HG03432 (cell line): ENCODE results near the gene TMIGD3.
A peak's percentile ranks its signal among the peaks of the same experiment; 100 is the strongest.

Experiments used
- ATAC-seq: cut with Tn5 transposase; IDR thresholded peaks from one replicate; pipeline ENCODE4 v1.9.1; 2021; ENCODE audit warnings: mild to moderate bottlenecking, moderate library complexity; ENCODE audit not compliant: unreplicated experiment

TMIGD3 gene

DNA sequence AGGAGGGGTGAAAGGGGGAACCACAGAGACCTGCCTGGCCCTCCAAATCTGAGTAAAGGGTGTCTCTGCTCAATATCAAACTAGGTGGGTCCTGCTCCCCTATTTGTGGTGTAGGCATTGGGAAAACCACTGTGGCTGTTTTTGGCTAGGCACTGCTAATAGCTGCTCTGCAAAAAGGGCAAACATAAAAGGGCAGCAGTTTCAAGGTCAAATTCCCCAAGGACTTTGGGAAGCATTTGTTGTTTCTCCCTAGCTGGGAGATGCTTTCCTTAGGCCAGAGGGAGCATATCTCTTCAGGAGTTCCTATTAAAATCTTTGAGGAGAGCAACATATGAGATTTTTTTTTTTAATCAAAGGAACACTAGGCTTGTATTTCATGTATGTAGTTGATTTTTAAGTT is 27.2 kb downstream of the TMIGD3 start:
- ATAC-seq: no peak

DNA sequence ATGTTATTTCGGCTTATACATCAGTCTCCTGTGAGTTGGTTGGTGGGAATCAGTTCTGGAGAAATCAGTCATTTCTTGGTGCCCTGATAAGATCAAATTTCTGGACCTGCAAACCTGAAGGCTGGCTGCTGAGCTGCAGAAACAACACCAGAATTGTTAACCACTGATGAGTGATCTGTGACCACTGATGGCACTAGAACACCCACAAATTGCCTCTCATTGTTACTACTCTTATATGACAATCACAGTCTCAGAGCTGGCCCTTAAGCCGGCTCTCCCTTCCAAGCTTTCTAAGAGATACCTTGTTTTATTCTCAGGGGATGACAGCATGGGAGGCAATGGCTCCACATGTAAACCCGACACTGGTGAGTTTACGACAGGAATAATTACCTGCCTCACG is 27.7 kb downstream of the TMIGD3 start:
- ATAC-seq: no peak

DNA sequence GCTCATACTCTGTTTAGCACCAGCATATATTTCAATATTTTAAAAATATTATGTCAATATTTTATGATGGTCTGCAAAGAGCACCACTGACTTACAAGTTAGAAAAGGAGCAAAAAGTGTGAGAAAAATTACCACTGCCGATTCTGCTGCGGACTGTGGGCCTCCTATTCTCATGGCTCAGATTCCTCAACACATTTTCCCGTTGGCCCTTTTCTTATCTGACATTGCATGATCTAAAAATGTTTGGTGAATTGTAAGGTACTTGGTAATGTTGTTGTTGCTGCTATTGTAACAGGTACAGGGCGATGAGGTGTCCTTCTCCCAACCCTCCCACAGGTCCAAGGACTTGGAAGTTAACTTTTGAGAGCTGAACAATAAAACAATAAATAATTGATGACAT is 28.9 kb downstream of the TMIGD3 start:
- ATAC-seq: no peak

DNA sequence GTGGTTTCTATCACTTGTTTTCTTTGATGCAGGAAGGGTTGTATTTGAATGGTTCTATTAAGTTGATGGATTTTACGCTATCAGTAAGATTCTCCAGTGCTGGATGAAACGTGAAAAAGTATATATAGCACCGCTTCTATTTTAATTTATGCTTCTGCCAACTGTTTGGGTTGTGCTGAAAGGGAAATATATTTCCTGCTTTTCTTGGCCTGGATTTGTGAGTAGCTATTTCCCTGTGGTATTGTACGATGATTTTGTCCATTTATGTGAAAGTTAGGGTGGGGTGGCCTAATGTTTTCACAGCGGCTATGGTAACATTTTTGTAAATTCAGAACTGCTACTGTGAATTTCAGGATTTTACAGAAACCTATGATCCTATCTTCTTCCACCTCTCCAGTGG is 29.3 kb downstream of the TMIGD3 start:
- no peak for ATAC-seq

DNA sequence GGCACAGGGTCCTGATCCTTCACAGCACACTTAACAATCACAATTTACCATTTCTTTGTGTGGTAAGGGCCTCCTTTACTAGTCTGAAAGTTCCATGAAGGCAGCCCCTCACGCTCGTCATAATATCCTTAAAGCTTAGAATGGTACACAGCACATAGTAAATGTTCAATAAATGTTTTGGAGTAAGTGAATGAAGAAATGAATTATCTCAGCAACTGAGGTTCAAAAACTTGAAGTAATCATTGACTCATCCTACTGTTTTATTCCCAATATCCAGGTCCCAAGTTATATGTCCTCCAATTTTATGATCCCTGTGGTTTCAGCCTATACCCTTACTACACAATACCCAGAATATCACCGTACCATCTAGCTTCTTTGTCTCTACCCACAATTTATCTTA is 31.9 kb downstream of the TMIGD3 start:
- ATAC-seq: no peak

DNA sequence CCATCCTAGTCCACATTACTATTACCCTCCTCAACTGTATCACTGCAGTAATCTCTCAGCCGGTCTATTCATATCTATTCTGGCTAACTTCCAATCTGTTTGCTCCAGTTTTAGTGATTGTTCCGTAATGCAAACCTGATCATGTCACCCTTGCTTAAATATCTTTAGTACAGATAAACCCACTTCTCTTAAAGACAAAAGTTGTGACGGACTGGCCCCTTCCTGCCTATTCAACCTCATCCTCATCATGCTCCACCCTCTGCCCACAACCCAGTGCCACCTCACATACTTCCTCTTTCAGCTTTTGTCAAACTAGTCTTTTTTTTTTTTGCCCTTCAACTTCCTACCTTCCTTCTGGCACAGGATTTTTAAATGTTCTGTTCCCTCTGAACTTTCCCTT is 32.4 kb downstream of the TMIGD3 start:
- ATAC-seq: peak; percentile 70

DNA sequence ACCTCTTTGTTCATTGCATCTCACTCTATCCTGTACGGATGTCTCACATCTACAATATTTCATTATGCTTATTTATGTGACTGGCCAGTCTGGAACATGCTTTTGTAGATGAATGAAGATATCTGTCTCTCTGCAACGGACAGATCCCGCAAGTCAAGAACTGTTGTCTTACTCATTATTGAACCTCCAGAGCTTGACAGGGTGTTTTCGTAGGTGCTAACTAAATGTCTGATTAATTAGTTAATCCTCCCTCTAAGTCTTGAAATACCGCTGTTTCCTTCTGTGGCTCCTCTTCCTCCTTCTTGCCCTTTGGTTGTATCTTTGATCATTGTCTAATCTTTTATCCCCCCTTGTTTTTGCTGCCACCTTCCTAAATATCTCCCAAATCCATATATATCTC is 32.8 kb downstream of the TMIGD3 start:
- no peak for ATAC-seq

DNA sequence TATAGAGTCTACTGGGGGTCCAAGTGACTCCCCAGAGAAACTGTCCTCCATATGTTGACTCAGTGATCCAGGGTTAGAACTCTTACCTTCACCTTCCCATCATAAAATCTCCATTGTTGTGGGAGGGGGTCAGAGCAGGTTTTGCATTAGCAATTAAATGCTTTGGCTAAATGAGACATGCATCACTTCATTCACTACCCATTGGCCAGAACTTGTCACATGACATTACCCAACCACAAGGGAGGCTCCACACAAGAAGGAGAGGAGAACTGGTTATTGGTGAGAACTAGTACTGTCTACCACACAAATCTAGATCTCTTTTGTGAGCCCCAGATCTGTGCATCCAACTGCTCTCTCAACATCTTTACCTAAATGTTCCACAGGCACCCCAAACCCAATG is 33.9 kb downstream of the TMIGD3 start:
- no peak for ATAC-seq

DNA sequence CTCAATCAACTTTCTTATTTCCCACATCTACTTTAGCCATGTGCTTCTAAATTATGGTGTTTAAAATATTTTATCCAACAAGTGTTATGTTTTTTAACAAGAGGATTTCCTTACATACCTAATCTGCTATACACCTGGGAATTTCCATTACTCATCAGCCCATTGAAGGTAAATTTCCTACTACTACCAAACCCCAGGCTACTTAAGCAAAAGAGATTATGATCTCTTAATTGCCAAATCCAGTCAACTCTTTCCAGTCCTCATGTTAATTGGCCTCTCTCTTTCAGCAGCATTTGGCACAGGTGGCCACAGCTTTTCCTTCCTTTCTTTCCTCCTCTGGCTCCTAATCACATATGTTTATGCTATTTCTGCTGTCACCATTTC is 34.7 kb downstream of the TMIGD3 start:
- no peak for ATAC-seq

DNA sequence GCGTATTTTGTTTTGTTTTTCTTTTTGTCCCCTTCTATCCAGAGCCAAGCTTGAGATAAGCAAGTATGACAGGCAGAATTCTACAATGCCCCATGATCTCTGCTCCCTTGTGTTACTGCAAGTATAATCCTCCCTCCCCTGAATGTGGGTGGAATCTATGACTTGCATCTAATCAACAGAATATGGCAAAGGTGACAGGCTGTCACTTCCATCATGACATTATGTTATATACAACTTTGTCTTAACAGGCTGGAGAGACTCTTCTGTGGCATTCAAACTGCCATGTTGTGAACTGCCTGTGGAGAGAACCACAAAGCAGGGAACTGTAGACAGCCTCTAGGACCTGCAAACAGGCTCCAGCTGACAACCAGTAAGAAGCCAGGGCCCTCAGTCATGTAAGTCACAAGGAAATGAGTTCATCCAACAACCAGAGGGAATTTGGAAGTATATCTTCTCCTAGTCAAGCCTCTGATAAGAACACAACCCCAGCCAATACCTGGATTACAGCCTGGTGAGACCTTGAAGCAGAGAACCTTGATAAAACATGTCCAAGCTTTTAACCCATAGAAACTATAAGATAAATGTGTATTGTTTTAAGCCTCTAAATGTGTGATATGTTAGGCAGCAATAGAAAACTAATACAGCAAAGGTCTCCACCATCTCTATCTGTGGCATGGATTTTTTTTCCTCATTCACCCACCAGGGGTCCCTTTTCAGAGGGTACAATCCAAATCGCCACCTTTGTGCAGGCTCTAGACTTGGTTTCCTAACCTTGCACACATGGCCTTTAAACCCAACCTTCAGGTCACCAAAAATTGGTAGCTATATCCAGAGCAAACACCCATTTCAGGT is 35.3 kb downstream of the TMIGD3 start:
- ATAC-seq: no peak

DNA sequence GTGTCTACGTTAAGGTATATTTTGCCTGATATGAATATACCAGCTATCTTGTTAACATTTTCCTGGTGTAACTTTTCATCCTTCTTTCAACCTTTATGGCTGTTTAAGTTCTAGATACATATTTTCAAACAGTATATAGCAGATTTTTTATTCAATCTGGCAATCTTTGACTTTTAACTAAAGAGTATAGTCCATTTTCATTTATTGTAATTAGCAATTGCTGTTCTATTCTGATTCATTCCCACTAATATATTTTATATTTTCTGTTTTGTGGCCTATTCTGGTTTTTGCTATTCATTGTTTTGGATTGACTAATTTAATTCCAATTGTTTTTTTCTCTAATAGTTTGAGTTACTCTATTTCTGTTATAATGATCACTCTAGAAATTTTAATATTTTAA is 37.0 kb downstream of the TMIGD3 start:
- no peak for ATAC-seq

DNA sequence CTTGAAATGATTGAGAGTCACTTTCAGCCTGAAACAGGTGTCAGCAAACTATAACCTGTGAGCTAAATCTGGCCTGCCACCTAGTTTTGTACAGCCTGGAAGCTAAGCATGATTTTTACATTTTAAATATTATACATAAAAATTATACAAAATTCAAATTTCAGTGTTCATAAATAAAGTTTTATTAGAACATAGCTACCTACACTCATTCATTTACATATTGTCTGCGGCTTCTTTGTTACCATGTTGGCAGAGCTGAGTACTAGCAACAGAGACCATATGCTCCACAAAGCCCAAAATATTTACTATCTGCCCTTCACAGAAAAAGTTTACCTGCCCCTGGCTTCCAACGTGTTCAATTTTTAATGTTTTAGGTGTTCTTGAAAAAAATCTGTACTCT is 37.7 kb downstream of the TMIGD3 start:
- ATAC-seq: no peak

DNA sequence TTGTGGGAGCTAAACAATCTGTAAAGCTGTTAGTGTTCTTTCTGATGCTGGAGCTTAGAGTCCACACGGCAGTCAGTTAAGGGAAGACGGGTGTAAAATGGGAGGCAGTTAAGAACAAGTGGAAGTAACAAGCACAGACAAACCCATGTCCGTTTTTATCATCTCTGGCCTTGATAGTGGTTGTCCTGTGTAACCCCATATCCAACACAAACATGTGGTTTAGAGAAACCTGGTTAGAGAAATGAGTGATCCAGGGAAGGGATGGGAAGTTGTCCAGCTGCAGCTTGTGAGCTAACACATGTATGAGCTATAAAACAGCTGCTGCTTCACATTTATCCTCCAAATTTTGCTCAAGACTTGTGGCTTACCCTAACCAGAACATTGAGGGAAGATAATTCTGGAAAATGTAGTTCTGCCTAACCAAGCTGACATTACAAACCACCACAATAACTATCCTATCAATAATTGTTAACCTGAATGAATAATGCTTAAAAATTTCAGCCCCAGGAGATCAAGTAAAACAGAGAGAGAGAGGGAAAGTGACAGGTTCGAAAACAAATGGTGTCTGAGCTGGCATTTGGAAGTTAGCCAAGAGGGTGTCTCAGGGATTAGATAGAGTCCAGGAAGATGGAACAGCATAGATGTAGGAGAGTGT is 40.3 kb downstream of the TMIGD3 start:
- no peak for ATAC-seq

DNA sequence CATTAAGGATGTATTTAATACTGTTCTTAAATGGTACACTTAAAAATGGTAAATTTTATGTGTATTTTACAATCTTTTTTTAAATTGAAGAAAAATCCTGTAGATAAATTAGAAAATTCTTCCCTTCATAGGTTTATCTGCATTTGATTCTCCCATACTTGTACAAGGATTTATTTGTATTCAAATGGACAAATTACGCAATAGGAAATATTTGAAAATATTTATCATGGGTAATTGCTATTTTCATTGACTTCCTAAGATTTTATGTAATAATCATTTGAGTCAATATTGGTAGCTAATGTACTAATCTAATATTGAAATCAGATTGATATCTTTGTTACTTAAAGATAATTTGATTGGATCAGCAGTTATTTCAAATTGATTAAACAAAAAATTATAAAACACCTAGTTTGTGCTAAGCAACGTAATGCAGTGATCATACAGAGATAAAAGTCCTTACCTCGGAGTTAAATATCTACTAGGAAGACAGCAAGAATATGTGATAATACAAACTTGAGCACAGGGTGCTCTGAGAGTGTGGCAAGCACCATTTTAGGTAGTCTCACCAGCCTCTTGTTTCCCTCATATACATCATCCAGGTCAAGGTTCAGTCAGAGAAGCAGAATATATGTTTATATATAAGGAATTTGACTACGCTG is 40.9 kb downstream of the TMIGD3 start:
- ATAC-seq: no peak

DNA sequence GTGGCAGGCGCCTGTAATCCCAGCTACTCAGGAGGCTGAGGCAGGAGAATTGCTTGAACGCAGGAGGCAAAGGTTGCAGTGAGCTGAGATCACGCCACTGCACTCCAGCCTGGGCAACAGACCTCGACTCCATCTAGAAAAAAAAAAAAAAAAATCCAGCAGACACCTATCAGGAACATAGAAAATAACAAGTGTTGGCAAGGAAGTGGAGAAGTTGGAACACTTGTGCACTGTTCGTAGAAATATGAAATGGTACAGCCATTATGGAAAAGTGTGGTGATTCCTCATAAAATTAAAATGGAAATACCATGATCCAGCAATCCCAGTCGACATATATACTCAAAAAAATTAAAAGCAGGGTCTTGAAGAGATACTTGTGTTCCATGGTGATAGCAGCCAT is 41.7 kb downstream of the TMIGD3 start:
- ATAC-seq: no peak

DNA sequence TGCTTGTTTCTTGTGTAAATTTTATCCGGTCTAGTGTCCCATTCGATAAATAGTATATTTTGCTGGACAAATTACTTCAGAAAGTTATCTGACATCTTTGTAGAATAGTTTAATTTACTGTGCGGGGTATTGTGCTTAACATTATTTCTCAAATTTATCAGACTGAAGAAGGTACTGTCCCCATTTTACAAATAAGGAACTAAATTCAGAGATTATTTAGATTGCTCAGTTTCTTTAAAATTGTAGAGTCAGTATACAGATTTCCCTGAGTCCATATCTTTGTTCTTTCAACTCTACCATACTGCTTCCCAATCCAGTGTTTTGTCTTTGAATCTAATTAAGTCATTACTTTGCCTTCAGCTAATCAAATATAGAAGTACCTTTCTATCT is 47.8 kb downstream of the TMIGD3 start:
- ATAC-seq: no peak

DNA sequence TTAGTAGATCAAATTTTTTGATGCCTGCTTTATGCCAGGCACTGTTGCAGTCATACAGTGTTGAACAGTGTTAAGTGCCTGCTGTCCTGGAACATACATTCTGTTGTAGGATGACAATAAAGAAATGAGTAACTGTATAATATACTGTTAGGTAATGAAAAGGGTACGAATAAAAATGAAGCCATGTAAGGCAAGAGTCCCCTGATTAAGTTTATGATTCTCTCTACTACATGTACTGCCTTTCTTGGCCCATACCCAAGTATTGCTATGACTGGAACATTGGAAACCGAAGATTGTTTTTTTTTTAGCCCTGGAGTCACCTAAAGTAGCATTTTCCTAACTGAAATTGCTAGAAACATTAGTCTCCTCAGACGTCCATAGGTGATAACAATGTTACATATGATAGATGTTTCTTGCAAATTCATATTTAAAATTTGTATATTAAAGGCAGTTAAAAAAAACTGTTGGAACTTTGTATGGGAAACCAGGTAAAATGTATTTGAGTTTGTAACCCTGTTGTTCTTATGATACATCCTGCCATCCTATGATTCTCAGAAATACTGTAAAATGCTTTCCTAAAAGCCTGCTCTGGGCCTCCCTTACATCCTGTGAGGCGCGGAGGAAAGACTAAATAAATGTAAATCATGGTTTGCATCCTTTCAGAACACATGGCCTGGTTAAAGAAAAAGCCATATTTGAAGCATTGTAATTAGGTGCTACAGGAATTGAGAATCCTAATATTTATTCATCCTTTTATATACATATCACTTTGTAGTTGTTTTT is 48.4 kb downstream of the TMIGD3 start:
- no peak for ATAC-seq

DNA sequence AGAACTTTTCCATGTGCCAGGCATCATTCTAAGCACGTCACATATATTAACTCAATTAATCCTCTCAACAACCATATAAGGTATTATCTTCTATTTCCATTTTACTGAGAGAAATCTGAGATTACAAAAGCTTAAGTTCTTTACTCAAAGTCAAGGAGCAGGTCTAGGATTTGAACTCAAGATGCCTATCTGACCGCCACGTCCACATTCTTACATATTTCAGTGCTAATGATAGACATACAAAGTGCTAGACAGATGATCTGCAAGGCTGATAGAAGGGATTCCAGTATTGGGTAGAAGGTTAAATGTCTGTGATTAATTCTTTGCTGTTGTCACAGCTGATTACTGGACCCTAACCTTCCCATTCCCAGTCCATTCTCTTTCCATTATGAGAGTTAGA is 49.7 kb downstream of the TMIGD3 start:
- ATAC-seq: no peak

DNA sequence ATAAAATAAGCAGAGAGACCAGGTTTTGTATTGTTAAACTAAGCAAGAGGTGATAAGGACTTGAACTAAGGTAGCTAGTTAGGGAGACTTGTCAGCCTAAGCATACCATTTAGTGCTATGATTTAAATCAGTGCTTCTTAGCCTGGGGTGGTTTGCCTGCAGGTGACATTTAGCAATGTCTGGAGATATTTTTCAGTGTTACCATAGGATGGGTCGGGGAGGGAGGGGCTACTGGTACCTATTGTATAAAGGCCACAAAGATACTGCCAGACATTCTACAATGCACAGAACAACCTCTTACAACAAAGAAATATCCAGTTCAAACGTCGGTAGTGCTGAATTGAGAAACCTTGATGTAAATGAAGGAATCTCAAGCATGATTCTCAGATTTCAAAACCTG is 50.9 kb downstream of the TMIGD3 start:
- ATAC-seq: no peak

DNA sequence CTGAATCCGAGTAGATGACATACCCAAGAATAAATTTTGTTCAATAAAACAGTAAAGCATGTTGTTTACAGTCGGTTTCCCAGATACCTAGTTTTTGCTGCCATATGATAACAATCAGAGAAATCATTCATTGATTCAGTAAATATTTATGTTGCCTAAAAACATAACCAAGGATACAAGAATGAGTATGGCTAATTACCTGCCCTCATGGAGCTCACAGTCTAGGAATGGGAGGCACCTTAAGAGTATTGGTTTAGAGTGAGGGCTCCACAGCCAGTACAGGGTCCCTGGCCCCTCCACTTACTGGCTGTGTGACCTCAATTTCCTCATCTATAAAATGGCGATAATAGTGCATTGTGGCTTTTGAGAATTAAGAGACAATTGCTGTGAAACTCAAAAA is 53.2 kb downstream of the TMIGD3 start:
- no peak for ATAC-seq

DNA sequence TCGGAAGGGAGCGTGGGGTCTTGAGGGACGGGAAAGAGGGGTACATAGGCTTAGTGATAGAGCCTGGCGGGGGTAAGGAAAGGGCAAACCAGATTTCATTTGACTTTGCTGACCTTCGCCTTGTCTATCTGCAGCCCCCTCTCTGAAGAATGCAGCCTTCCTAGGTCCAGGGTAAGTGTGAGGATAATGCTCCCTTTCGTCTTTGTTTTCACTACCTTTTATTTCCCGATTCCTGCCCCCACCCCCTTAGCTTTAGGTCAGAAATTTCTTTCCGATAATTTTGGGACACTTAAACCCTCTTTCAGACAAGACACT is 53.8 kb downstream of the TMIGD3 start:
- ATAC-seq: no peak
